TTC549 (cell line): ENCODE measurements around the gene SETDB2.

Experiments used
- FAIRE-seq: peaks from 2 replicates; lab custom pipeline; 2012; peaks lifted over from hg19 to GRCh38; lab: Jason Lieb, UNC

SETDB2 gene

GRCh38 chr13:49533011-49533410 is 88.9 kb downstream of the SETDB2 start:
- no peak for FAIRE-seq

- FAIRE-seq: no peak
Measured at GRCh38 chr13:49533591-49534269, 89.7 kb downstream of the SETDB2 start.

GRCh38 chr13:49536144-49536873 is 92.2 kb downstream of the SETDB2 start:
- no peak for FAIRE-seq

- FAIRE-seq: no peak
Measured at GRCh38 chr13:49538404-49538803, 94.3 kb downstream of the SETDB2 start.

- no peak for FAIRE-seq
Measured at GRCh38 chr13:49539313-49539712, 95.2 kb downstream of the SETDB2 start.

GRCh38 chr13:49539746-49540145 is 95.7 kb downstream of the SETDB2 start:
- FAIRE-seq: no peak

- FAIRE-seq: no peak
Measured at GRCh38 chr13:49540552-49540951, 96.5 kb downstream of the SETDB2 start.

- FAIRE-seq: no peak
Measured at GRCh38 chr13:49543656-49544055, 99.6 kb downstream of the SETDB2 start.
